Effector CD4-positive, alpha-beta T cell (primary cell): Measurements from ENCODE around the gene AHCYL2.
A peak's percentile ranks its signal among the peaks of the same experiment; 100 is the strongest.
"Not testable (repeated sequence)": the region's sequence is repeated elsewhere in the genome, so short reads cannot be mapped to it uniquely, and the experiment has no call there.

Experiments used
- DNase-seq: peaks from one replicate; pipeline ENCODE4 v3.0.0-alpha.2; 2020

Gene AHCYL2

DNA sequence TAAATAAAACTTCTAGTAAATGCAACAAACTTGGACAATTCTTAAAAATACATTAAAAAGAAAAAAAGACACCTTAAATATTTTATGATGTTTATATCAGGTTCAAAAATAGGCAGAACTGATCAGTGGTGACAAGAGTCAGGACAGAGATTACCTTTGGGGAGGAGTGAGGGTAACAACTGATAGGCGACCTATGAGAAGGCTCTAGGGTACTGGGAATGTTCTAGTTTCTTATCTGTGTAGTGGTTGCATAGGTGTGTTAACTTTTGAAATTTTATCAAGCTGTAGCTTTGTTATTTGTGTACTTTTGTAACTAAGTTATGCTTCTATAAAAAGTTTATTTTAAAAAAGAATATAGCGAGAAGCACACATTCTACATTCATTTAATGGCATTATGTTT is 134.3 kb downstream of the AHCYL2 start:
- no peak for DNase-seq

DNA sequence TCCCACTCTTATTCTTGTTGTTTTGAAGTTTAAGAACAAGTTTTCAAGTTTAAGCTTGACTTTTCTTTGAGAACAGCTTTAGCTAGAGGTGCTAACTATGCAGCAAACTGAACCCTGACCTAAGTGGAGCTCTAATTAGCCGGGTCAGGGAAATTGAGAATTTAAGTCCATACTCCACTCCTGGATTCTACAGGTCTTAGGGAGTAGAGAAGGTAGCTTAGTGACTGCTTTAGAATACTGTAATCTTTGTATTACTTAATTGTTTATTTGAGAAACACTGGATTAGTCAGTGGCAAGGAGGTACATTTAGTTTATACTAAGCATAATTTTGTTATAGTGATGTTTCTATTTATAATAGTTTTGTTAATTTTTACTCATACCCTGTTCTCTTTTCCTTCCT is 134.8 kb downstream of the AHCYL2 start:
- no peak for DNase-seq

DNA sequence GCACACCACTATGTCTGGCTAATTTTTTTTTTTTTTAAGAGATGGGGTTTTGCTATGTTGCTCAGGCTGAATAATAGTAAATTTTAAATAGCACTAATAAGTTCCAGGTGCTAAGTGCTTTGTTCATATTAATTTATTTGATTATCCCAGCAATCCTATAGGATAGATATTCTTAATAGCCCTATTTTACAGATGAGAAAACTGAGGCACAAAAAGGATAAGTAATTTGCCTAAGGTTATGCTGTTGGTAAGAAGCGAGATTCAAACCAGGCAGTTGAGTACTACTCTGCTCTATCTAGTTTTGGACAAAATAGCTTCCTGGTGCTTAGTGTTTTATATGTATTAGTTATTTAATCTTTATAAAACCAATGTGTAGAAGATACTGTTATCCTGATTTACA is 136.9 kb downstream of the AHCYL2 start:
- DNase-seq: no peak

DNA sequence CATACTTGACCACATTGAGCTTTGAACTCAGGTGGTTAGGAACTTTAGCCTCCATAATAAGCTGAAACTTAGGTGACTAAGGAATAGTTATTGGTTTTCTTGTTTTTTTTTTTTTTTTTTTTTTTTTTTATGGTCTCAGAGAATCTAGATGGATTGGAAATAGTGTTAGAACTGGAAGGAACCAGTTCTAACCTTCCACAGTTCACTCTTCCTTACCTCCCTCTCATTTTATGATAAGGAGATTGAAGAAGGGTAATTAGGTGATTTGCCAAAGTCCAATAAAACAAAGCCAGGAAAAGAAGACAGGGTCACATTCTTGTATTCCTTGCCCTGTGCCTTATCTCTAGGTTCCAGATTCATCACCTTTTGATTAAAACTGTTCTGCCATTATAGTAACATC is 137.7 kb downstream of the AHCYL2 start:
- no peak for DNase-seq

DNA sequence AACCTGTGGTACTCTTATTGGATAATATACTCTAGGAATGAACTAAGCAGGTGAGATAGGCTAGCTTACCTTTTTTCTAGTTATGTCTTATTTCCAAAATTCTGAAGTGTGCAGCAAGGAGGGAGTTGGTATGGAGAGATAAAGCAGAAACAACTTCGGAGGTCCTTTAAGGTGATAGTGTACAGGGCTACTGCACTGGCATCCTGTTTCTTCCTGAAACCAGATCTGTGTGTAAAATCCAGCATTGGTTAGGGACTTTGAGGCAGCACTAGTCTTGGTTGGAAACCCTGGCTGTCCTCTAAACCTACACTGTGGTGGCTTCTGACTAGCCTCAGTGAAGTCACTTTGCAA is 142.5 kb downstream of the AHCYL2 start:
- no peak for DNase-seq

DNA sequence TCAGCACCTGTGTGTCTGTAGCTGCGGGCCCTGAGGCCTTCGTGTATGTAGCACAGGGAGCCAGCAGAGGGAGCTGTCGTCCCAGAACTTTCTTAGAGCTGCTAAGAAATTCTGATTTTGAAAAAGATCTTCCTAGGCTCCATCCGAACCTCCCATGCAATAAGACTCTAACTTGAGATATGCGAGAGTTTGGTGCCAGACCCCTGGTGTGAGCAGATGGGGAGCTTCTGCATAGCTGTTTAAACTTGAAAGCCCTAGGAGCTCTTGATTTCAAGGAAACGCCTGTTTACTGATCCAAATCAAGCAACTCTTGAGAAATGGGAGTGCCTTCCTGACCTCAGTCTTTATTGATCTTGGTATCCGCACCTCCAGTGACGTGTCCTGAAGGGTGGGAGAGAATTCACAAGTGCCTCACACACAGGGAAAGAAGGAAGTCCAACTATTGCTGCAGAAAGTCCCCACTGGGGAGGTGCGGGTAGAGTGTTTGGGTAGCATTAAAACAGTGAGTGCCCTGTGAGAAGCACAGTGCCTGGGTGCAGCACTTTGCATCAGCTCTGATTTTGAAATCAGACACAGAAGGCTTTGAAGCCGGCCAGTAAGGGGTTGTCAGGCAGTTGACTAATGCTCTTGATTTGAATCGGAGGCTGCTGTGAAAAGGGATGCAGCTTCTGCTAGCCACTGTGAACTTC is 143.0 kb downstream of the AHCYL2 start:
- DNase-seq: peak; percentile 67

DNA sequence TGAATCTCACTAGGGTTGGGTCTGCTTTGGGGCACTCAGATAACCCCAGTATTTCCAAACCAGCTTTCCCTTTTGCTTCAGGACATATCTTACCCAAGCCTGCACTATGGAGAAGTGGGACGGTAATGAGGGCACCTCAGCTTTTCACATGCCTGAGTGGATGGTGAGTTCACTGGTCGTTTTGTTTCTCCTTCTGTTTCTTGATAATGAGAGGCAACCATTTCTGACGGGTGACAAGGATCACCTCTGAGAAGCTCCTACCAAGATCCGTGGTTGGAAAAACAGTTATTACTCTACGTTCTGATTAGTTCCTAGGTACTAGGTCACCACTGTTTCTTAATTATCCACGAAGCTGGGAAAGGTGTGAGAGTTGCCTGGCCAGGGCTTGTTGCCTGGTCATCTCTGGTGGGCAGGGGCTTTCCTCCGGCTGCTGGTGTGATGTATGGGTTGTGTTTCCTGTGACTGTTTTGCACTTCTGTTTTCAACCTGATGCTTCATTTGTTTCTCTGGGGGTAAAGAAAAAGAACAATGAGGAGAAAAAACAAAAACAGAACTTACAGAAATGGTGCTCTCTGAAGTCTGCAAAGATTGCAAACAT is 143.7 kb downstream of the AHCYL2 start:
- no peak for DNase-seq

DNA sequence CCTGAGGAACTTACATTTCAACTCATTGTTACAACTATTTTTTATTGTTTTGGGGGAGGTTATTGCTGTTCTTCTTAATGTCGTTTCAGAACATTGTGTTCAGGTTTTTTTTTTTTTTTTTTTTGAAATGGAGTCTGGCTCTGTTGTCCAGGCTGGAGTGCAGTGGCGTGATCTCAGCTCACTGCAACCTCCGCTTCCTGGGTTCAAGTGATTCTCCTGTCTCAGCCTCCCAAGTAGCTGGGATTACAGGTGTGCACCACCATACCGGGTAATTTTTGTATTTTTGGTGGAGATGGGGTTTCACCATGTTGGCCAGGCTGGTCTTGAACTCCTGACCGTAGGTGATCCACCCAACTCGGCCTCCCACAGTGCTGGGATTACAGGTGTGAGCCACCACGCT is 144.6 kb downstream of the AHCYL2 start:
- not testable (repeated sequence) for DNase-seq

DNA sequence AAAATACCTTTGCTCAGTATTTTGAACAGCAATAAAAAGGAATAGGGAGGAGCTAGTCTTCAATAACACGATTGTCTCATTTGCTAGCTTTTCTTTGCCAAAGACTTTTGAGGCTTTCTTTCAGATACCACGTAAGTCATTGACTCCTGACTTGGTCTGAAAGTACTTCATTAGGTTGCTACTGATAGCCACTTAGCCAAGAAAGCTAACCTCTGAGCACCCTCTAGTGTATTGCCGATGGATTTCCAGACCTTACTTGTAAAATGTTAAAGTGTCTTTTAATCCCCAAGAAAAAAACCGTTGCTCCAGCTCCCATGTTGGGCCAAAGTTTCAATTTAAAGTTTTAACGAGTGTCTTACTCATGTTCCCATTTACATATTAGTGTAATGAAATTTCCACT is 146.0 kb downstream of the AHCYL2 start:
- no peak for DNase-seq

DNA sequence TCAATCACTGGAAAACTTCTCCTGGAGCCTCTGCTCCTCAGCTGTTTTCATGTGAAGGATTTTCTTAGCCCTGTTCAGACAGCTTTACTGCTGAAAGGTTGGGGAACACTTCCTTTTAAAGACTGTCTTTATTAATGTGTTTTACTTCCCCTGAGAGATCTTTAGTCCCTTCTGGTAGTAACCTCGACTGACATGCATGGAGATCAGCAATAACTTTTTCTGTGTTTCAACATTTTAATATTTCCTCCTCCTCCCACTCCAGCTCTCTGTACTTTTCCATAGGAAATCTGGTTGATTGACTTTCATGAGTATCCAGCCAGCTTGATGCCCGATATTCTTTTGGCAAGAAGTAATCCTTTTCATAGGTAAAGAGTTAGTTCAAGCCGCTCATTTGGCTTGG is 146.7 kb downstream of the AHCYL2 start:
- no peak for DNase-seq

DNA sequence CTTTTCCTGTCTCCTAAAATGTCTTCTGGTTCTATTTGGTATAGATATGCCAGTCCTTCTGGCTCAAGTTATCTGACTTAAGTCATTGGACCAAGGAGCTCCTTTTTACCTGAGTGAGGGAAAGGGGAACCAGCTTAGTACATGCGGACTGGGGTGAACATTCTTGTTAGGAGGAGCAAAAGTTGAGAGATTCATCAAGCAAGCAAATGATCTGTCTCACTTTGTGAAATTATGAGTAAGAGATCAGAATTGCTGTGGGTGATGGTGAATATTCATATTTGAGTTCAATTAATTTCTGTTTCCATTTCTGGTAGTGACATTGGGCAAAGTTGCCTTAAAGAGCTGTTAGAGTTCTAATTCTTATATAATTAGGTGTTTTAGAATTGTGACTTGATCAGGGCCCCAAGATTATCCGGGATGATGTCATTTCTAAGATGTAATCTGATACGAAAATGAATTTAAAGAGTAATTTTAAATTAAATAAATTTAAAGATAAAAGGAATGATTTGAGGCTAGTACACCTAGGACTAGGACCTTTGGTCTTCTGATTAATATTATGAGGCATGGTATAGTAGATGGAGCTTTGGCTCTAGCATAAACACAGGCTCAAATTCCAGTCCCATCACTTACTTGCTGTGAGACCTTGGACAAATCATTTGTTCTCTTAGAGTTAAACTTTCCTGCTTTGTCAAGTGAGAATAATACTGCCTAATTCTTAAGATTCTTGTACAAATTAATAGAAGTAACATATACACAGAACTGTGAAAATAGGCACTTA is 149.0 kb downstream of the AHCYL2 start:
- DNase-seq: no peak

DNA sequence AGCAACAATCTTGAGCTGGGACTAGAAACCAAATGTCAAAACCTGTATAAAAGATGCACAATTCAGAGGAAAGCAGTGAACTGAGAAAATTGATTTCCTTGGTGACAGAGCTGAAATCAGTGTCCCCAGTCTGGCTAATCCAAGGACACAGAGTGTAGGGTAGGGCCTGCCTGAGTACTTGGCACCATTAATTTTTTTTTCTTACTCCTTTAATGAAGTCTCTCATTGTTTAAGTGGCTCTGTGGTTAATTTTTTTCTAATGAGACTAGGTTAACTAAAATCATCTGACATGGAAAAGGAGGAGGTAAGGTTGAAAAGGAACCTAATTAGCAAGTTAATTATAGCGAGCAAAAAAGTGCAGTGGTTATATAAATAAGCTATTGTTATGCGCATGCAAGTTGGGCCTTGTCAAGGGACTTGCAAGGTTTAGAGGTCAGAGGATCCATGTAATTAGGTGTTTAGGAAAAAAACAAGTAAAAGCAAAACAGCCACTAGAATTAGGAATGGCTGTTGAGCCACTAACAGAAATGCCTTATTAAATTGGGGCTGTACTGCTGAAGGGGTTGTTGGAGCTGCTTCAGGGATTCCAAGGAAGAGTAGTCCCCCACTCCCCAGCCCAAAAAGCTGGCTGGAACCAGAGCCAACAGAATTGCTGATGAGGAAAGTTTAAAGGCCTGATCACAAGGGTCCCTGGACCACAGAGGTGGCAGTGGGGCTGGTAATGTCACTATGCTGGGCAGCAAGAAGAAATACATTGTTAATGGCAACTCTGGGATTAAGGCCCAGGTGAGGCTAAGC is 150.5 kb downstream of the AHCYL2 start:
- DNase-seq: no peak

DNA sequence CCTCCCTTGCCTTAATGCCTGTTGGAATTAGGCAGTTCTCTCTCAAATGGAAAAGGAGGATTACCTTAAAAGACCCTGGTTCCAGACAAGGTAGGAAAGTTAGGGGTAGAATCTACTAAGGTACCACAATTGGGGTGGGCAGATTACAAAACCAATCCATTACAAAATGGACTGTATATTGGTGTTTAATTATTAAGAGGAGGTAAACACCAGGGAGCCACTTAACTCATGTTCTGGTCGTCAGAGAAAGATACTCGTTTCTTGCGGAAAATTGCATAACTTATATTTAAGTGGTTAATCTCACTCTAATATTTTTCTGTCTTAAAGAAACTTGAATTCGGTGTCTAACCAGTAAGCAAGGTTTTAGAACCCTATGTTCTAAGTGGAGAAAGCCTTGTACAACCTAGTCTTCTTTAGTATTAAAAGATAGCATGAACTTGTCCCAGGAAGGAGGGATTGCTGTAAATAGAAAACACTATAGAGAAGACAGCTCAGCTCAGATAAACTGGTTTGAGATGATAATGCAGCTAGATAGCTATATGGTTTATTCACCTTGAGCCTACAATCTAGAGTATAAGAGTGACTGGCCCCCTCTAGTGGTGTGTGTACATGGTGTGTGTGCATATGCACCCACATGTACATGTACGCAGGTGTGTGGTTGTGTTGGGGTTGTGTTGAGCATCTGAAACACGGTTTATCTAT is 151.4 kb downstream of the AHCYL2 start:
- peak; percentile 20 for DNase-seq

DNA sequence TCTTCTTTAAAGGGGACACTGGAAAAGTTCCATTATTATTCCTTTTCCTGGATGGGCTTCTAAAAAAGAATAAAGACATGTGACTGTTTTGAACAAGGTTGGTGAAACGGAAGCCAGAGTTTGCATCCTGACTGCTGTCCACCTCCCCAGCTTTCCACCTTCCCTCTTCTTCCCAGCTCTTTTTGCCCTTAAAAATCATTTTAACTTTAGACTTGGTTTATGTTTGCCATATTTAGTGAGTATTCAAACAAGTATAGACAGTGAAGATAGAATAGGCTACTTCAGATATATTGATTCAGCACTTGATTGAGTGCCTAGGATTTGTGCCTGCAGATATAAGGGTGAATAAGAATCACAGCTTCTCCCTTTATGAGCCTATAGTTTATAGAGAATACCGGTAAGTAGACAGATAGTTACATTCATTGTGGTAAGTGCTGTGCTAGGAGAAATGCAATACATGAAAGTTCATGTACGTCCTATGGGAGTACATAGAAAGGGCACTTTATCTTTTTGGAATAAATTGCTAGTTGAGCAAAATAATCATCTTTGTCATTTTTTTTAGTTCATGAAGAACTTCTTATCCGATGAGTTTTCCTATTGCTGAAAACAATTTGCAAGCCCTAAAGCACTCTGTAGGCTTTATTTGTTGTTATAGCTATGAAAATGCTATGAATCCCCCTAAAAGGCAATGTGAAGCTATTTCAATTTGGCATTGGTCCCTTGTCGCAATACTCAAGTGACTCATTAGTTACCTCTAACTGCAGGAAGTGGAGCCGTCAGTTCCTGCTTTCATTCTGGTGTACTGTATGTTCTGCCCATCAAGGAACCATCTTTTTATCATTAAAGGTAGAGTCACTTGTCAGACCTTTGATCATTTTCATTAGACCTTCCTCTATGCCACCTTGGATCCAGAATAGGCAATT is 152.2 kb downstream of the AHCYL2 start:
- DNase-seq: no peak

DNA sequence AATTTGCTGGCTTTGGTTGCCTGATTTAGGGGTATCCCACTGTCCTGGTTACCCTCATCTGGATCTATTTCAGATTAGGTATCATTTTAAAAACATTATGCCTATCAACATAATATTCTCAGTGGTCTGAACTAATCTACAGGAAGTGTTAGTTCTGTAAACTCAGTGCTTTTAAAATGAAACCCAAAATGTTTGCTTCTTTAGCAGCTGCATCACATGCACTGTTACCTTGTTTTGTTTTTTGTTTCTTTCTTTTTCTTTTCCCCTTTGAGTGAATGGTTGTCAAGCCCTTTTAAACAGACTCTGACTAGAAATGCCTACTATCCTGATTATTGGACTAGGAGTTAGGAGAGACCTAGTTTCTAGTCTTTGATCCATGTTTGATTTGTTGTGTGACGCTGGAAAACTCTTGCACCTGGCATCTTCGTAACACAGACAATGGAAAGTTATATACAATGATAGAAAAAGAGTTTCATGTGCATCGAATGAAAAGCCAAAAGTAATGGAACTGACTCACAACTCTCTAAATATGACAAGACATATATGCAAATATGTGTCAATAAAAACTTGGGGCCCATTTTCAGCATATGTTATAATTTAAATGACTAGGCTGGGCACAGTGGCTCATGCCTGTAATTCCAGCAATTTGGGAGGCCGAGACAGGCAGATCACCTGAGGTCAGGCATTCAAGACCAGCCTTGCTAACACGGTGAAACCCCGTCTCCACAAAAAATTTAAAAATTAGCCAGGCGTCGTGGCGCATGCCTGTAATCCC is 157.1 kb downstream of the AHCYL2 start:
- DNase-seq: no peak

DNA sequence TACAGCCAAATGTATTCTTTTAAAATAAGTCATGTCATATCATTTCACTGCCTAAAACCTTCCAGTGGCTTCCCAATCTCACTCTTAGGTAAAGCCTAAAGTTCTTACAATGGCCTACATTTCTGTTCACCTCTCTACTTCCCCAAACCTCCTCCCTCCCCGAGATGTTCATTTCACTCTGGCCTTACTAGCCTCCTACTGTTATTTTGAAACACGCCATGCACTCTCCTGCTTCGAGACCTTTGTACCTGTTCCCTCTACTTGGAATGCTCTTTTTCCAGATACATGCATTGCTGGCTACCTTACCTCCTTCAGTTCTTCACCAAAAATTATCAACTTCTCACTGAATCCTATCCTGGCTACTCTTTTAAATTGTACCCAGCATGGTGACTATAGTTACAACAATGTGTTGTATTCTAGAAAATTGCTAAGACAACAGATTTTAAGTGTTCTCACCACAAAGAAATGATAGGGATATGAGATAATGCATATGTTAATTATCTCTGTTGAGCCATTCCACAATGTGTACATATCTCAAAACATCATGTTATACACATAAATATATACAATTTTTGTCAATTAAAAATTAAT is 158.8 kb downstream of the AHCYL2 start:
- DNase-seq: no peak

DNA sequence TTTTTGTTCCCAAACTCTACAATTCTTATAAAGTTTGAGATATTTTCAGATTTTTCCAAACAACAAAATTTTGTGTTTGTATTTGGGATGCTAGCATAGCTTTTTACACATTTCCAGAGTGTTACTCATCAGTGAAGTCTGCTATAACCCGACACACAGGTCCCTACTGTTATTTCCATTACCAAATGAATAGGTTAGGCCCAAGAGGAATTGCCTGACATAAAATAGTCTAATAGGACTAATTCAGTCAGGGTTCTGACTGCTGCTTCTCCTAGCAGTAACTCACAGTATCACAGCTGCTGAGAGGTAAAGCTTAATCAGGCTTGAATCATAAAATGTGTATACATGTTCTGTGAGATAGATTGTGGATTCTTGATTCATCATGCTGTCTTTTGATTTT is 160.3 kb downstream of the AHCYL2 start:
- no peak for DNase-seq

DNA sequence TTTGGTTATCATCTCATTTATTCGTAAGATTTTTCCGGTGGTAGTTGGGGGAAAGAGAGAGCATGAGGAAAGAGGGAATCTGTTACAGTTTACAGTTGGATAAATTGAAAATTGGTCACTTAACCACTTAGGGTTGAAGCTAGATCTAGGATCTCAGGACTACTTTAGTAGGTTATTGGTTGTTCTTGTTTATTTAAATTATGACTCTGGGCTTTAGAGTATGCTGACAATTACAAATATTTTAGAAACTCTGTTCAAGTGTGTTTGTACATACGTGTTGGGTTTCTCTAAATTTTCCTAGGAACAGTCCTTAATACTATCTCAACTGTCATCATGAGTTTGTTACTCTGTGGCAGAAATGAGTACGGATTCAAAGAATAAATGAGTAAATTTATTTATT is 160.8 kb downstream of the AHCYL2 start:
- no peak for DNase-seq

DNA sequence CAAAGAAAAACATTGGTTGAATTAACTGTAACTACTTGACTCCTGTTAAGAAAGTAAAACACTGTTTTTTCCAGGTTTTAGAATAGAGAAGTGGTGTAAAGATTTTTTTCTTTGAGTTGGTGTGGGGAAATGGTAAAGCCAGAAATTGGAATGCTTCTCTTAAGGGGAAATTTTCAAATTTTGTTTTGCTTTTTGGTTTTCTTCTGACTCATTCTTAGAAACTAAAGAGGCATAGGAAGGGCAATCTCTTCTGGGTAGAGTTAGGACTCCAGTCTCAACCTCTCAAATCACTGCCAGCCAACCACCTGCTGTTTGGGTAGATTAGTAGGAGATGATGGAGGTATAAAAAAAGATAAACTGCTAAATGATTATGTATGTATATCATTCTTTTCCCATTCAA is 161.7 kb downstream of the AHCYL2 start:
- no peak for DNase-seq

DNA sequence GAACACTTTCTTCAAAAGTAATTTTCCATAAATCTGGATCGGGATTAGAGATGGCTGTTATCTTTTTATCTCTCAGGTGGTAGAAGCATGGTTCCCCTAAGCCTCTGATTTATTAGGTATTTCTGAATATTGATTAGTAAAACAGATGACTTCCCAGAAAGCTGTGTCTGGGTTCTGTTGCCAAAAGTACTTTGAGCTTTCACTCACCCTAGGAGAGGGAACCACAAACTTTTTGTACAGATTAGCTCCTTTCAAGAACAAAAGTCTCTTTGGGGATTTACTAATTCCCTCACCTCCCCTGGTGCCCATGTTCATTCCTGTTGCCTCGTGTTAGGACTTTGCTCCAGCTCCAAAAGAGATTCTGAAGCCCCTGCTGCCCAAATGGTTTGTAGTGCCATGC is 162.7 kb downstream of the AHCYL2 start:
- DNase-seq: no peak
